ENCODE measurements around the gene C1QB. TPM values are rescaled to one million over a fixed set of nuclear protein-coding genes. Genes with fewer than 3 reads are reported as not detected.

C1QB gene
- polyA plus RNA-seq, 1 of the 3 experiments (the other 2 are of a cell fraction) = not detected

Small RNAs within 50 kb of the gene (small RNA-seq; reads per million reads assigned to genes)
- 0 reads per million in 7 experiments for gene MIR6127

Other genes with a start within 250 kb of the C1QB start
- 5.0 and 7.8 TPM in 2 replicates for gene ZBTB40, start 201.4 kb upstream of the C1QB start, polyA plus RNA-seq (2012; rRNA removed)
- gene EPHA8, start 89.7 kb upstream of the C1QB start, polyA plus RNA-seq (2012; rRNA removed) = 0.02 and 0.18 TPM in 2 replicates
- gene C1QA, start 16.6 kb upstream of the C1QB start, polyA plus RNA-seq (2012; rRNA removed) = not detected in 2 replicates
- gene C1QC, start 9.6 kb upstream of the C1QB start, polyA plus RNA-seq (2012; rRNA removed) = not detected in 2 replicates
- 18.6 and 25.2 TPM in 2 replicates for gene EPHB2, start 57.6 kb downstream of the C1QB start, polyA plus RNA-seq (2012; rRNA removed)

Data from SK-N-SH (cell line).